HepG2 (cell line): Measurements from ENCODE around the gene MARF1. TPM values are rescaled to one million over a fixed set of nuclear protein-coding genes. Genes with fewer than 3 reads are reported as not detected.

Source experiments
- ATAC-seq: fragments of 200-7000 bp; cut with Tn5 transposase; 3 replicates; pipeline ENCODE4 v1.9.1; 2020; ENCODE audit warnings: mild to moderate bottlenecking, moderate library complexity
- BruUV-seq: library from RNA; stranded (reverse); fragments of 400-500 nt; replicated peaks from 2 replicates; lab custom pipeline; 2021; lab: Mats Ljungman, UMichigan
- CTCF ChIA-PET: fragments of 300-600 bp; formaldehyde crosslinking; extraction: SDS; loops from one replicate; lab custom pipeline; 2021; ENCODE audit warnings: low total read pairs, inconsistent platforms, low intra/inter-chr PET ratio; lab: Yijun Ruan, JAX
- POLR2A ChIA-PET: fragments of 350-600 bp; sonication (Branson Sonifier 250); formaldehyde crosslinking; loops from one replicate; lab custom pipeline; 2020; ENCODE audit warnings: antibody characterized with exemption, inconsistent platforms; lab: Yijun Ruan, JAX
- DNase-seq: peaks from one replicate; pipeline ENCODE4 v3.0.0-alpha.2; 2015; ENCODE audit warnings: low spot score
- FAIRE-seq: peaks from 3 replicates; lab custom pipeline; 2011; peaks lifted over from hg19 to GRCh38; lab: Jason Lieb, UNC
- H2AFZ ChIP-seq: one replicate; pipeline ENCODE4 v1.6.1; 2011; ENCODE audit warnings: low read length, inconsistent platforms
- H3K27ac ChIP-seq: fragments of 300-600 bp; 3 replicates; pipeline ENCODE4 v1.8.0; 2011; ENCODE audit warnings: mixed run types, mild to moderate bottlenecking, mixed read lengths, low read length, inconsistent platforms; ENCODE audit not compliant: insufficient read depth; ENCODE audit errors: extremely low read length
- H3K27me3 ChIP-seq, 2 experiments: fragments of 200-600 bp in 1 of 2; 2 replicates in 1 of 2; 3 replicates in 1 of 2; pipeline versions ENCODE4 v1.6.0 to v1.8.0; 2011; ENCODE audit warnings: low read length in 2 of 2, mild to moderate bottlenecking in 2 of 2, moderate library complexity in 2 of 2, inconsistent platforms in 1 of 2; ENCODE audit not compliant: insufficient read depth in 2 of 2, control insufficient read depth in 1 of 2
- H3K36me3 ChIP-seq, 2 experiments: fragments of 200-600 bp in 1 of 2; replicated peaks in 1 of 2; 2 replicates in 1 of 2; 3 replicates in 1 of 2; pipeline versions ENCODE4 v1.5.1 to v1.8.0; 2011; ENCODE audit warnings: low read length in 2 of 2, inconsistent platforms in 1 of 2; ENCODE audit not compliant: insufficient read depth in 2 of 2, control insufficient read depth in 1 of 2
- H3K4me1 ChIP-seq: 2 replicates; pipeline ENCODE4 v1.5.1; 2012; ENCODE audit warnings: low read length, inconsistent platforms; ENCODE audit not compliant: insufficient read depth
- H3K4me2 ChIP-seq: 2 replicates; pipeline ENCODE4 v1.6.0; 2011; ENCODE audit warnings: low read depth, low read length, inconsistent platforms
- H3K4me3 ChIP-seq, 3 experiments: fragments of 200-600 bp in 1 of 3; sonication (generic), shearing (Covaris generic) in 1 of 3; replicated peaks in 1 of 3; 2 replicates each; pipeline ENCODE4 v1.5.1; 2011 to 2016; ENCODE audit warnings: low read length in 3 of 3, inconsistent platforms in 2 of 3, low read depth in 2 of 3, mild to moderate bottlenecking in 2 of 3, control low read depth in 1 of 3, mixed read lengths in 1 of 3; ENCODE audit not compliant: insufficient read depth in 1 of 3
- H3K79me2 ChIP-seq: one replicate; pipeline ENCODE4 v1.6.1; 2011; ENCODE audit warnings: low read length, inconsistent platforms; ENCODE audit not compliant: insufficient read depth
- H3K9ac ChIP-seq: 2 replicates; pipeline ENCODE4 v1.6.0; 2011; ENCODE audit warnings: mild to moderate bottlenecking, low read depth, low read length, inconsistent platforms; ENCODE audit not compliant: insufficient read depth
- H3K9me3 ChIP-seq: 2 replicates; pipeline ENCODE4 v1.5.1; 2012; ENCODE audit warnings: mild to moderate bottlenecking, low read length
- H4K20me1 ChIP-seq: 2 replicates; pipeline ENCODE4 v1.6.0; 2011; ENCODE audit warnings: inconsistent platforms, mild to moderate bottlenecking, low read length, moderate library complexity; ENCODE audit not compliant: insufficient read depth
- CBX1 ChIP-seq: IDR thresholded peaks from one replicate; pipeline ENCODE4 v1.6.1; 2016; ENCODE audit warnings: antibody characterized with exemption, low read depth
- CCDC6 ChIP-seq: sonication (generic); formaldehyde crosslinking; IDR thresholded peaks from 2 replicates; pipeline ENCODE4 v1.8.1; 2022; ENCODE audit warnings: mild to moderate bottlenecking, missing genetic modification reagents, moderate library complexity
- PCBP2 ChIP-seq: fragments of 200-400 bp; formaldehyde crosslinking; optimal IDR thresholded peaks from 2 replicates; pipeline ENCODE3; 2018; ENCODE audit warnings: low read length, low read depth; ENCODE audit not compliant: poor library complexity, severe bottlenecking
- RBFOX2 ChIP-seq: fragments of 200-400 bp; formaldehyde crosslinking; IDR thresholded peaks from 2 replicates; pipeline ENCODE4 v1.6.1; 2017; ENCODE audit warnings: low read depth, mild to moderate bottlenecking, low read length
- RFX1 ChIP-seq: fragments of 450-650 bp; IDR thresholded peaks from 2 replicates; pipeline ENCODE4 v1.6.1; 2017
- RFXAP ChIP-seq: sonication (generic); formaldehyde crosslinking; IDR thresholded peaks from 2 replicates; pipeline ENCODE4 v1.4.0; 2020; ENCODE audit warnings: missing genetic modification reagents, borderline replicate concordance
- U2AF1 ChIP-seq: fragments of 200-400 bp; formaldehyde crosslinking; optimal IDR thresholded peaks from 2 replicates; pipeline ENCODE3; 2017; ENCODE audit warnings: mild to moderate bottlenecking, low read depth, low read length
- ZKSCAN8 ChIP-seq: IDR thresholded peaks from 2 replicates; pipeline ENCODE4 v1.6.1; 2016; ENCODE audit warnings: borderline replicate concordance, missing genetic modification reagents, missing compliant biosample characterization
- ZNF160 ChIP-seq: sonication (generic); formaldehyde crosslinking; IDR thresholded peaks from 2 replicates; pipeline ENCODE4 v1.8.0; 2022; ENCODE audit warnings: mild to moderate bottlenecking, inconsistent platforms, missing genetic modification reagents
- ZNF17 ChIP-seq: sonication (generic); formaldehyde crosslinking; IDR thresholded peaks from 2 replicates; pipeline ENCODE4 v1.5.0; 2020; ENCODE audit warnings: mild to moderate bottlenecking, missing genetic modification reagents
- ZNF772 ChIP-seq: sonication (generic); formaldehyde crosslinking; IDR thresholded peaks from 2 replicates; pipeline ENCODE4 v1.5.0; 2020; ENCODE audit warnings: mild to moderate bottlenecking, missing genetic modification reagents
- WGBS: methylation state at CpG from one replicate; pipeline ENCODE4 v1.1.6; 2017; ENCODE audit warnings: low lambda C conversion rate; 5-methylcytosine and 5-hydroxymethylcytosine counted together
- in situ Hi-C: cut with HindIII; loops from 2 replicates; pipeline ENCODE4 v1.10.0; 2017; ENCODE audit warnings: low pct_unique_long_range_greater_than_20kb; ENCODE audit not compliant: extremely low pct_ligation_motif_present
- intact Hi-C: fragments of 100-400 bp; cut with micrococcal nuclease; formaldehyde crosslinking; loops from one replicate; pipeline ENCODE4 v1.10.0; 2022; ENCODE audit not compliant: unreplicated experiment
- polyA plus RNA-seq, 8 experiments: library from polyadenylated mRNA; depleted of rRNA in 3 of 8; stranded (reverse) in 7 of 8; unstranded in 1 of 8; fragments of >200 nt; fragmentation: Illumina TruSeq in 4 of 8; extraction: Trizol in 4 of 8; gene quantifications; 2 replicates each; pipeline versions ENCODE4 v1.2.1 to v1.2.3, GENCODE V29; 2011 to 2016; ENCODE audit warnings: low read depth in 4 of 8, missing spikeins in 1 of 8, mixed read lengths in 1 of 8; ENCODE audit not compliant: insufficient read depth in 1 of 8
- total RNA-seq, 5 experiments: library from RNA; depleted of rRNA; stranded (reverse); fragments of >200 nt; fragmentation: Illumina TruSeq; extraction: Trizol; gene quantifications; 2 replicates each; pipeline ENCODE4 v1.2.3, GENCODE V29; 2016; ENCODE audit warnings: low read depth in 1 of 5
- TF ChIP-seq, protein P1 (sequence below): sonication (generic); formaldehyde crosslinking; IDR thresholded peaks from one replicate; pipeline ENCODE4 v1.5.1; 2020; ENCODE audit warnings: mild to moderate bottlenecking, missing genetic modification reagents; ENCODE audit errors: not compliant biosample characterization

The MARF1 gene
- total and polyA plus RNA-seq, 2 of the 13 experiments (the other 11 are each of a cell fraction or from before 2014, with no cell fraction given), result 8.7 to 20.7 TPM

DNA sequence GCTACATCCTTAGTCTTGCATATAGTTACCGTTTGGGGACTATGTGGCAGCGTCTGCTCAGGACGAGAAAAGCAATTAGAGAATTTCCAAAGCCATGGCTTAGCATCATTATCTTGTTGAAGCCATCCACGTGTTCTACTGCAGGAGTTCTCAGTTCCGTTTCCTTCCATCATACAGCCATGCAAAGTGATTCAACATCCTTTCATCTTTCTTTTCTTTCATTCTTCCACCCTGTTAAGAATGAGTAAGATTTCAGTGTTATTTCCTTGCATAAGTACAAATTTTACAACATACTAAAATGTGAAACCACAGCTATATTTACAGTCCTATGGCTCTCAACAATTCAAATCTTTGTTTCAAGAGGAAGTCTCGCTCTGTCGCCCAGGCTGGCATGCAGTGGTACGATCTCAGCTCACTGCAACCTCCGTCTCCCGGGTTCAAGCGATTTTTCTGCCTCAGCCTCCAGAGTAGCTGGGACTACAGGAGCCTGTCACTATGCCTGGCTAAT, 3.8 kb downstream of the MARF1 start:
- intact Hi-C loops (no loop called here), in situ Hi-C loops (no loop called here)
- DNase-seq, result no peak
- 97% methylated on average over 11 of the region's 11 CpGs for WGBS
- no TSS peak for BruUV-seq
- no peak overlapping the region for H2AFZ ChIP-seq
- no peak overlapping the region for H3K4me3 ChIP-seq
- H3K9ac ChIP-seq, result no peak overlapping the region
- CTCF ChIA-PET, result no interaction called here
- H3K9me3 ChIP-seq, result no peaks in the 10 kb centered on the region
- no peaks in the 10 kb centered on the region for H4K20me1 ChIP-seq
- no peaks in the 10 kb centered on the region; a peak in 1 of 5 replicates for H3K27me3 ChIP-seq
- H3K79me2 ChIP-seq, result peaks cover 27% of the 10 kb centered on the region
- H3K4me1 ChIP-seq, result peaks cover 23% of the 10 kb centered on the region
- no peak for FAIRE-seq
- H3K27ac ChIP-seq, result no peak overlapping the region
- no peak for ATAC-seq
- peaks cover 21 to 46% of the 10 kb centered on the region in 2 experiments for H3K36me3 ChIP-seq
- TF ChIP-seq RBFOX2, result 0 out of 2 replicates have a peak, but pooled peaks have one; percentile 4
- TF ChIP-seq ZKSCAN8 (CRISPR knock-in tag), result no peak
- POLR2A ChIA-PET, result no interaction called here
- no peak overlapping the region for H3K4me2 ChIP-seq

- H3K36me3 ChIP-seq, result peaks cover 27 to 67% of the 10 kb centered on the region in 2 experiments
- ATAC-seq, result no peak
- TF ChIP-seq PCBP2, result no peak
- no peak for TF ChIP-seq ZNF160 (CRISPR knock-in tag)
- no peak for TF ChIP-seq RFX1
- no peak for TF ChIP-seq CBX1
- no peak for TF ChIP-seq U2AF1
- TF ChIP-seq CCDC6 (CRISPR knock-in tag), result no peak
- TF ChIP-seq ZNF17 (CRISPR knock-in tag), result no peak
- TF ChIP-seq, protein P1, sequence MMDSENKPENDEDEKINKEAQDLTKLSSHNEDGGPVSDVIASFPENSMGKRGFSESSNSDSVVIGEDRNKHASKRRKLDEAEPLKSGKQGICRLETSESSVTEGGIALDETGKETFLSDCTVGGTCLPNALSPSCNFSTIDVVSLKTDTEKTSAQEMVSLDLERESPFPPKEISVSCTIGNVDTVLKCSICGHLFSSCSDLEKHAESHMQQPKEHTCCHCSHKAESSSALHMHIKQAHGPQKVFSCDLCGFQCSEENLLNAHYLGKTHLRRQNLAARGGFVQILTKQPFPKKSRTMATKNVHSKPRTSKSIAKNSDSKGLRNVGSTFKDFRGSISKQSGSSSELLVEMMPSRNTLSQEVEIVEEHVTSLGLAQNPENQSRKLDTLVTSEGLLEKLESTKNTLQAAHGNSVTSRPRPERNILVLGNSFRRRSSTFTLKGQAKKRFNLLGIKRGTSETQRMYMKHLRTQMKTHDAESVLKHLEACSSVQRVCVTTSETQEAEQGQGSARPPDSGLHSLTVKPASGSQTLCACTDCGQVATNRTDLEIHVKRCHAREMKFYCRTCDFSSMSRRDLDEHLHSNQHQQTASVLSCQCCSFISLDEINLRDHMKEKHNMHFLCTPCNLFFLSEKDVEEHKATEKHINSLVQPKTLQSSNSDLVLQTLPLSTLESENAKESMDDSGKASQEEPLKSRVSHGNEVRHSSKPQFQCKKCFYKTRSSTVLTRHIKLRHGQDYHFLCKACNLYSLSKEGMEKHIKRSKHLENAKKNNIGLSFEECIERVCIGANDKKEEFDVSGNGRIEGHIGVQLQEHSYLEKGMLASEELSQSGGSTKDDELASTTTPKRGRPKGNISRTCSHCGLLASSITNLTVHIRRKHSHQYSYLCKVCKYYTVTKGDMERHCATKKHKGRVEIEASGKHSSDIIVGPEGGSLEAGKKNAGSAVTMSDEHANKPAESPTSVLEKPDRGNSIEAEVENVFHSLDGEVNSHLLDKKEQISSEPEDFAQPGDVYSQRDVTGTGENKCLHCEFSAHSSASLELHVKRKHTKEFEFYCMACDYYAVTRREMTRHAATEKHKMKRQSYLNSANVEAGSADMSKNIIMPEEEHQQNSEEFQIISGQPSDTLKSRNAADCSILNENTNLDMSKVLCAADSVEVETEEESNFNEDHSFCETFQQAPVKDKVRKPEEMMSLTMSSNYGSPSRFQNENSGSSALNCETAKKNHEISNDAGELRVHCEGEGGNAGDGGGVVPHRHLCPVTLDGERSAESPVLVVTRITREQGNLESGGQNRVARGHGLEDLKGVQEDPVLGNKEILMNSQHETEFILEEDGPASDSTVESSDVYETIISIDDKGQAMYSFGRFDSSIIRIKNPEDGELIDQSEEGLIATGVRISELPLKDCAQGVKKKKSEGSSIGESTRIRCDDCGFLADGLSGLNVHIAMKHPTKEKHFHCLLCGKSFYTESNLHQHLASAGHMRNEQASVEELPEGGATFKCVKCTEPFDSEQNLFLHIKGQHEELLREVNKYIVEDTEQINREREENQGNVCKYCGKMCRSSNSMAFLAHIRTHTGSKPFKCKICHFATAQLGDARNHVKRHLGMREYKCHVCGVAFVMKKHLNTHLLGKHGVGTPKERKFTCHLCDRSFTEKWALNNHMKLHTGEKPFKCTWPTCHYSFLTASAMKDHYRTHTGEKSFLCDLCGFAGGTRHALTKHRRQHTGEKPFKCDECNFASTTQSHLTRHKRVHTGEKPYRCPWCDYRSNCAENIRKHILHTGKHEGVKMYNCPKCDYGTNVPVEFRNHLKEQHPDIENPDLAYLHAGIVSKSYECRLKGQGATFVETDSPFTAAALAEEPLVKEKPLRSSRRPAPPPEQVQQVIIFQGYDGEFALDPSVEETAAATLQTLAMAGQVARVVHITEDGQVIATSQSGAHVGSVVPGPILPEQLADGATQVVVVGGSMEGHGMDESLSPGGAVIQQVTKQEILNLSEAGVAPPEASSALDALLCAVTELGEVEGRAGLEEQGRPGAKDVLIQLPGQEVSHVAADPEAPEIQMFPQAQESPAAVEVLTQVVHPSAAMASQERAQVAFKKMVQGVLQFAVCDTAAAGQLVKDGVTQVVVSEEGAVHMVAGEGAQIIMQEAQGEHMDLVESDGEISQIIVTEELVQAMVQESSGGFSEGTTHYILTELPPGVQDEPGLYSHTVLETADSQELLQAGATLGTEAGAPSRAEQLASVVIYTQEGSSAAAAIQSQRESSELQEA (CRISPR knock-in tag), result no peak
- TF ChIP-seq RFXAP (CRISPR knock-in tag), result no peak
- TF ChIP-seq ZNF772 (CRISPR knock-in tag), result no peak
- no TSS peak for BruUV-seq
- no peaks in the 10 kb centered on the region for H3K9me3 ChIP-seq
- H3K4me3 ChIP-seq, result no peak overlapping the region
- H3K4me2 ChIP-seq, result no peak overlapping the region
- CTCF ChIA-PET, result no interaction called here
- intact Hi-C loops (no loop called here), in situ Hi-C loops (no loop called here)
- H3K27me3 ChIP-seq, result no peaks in the 10 kb centered on the region
- H4K20me1 ChIP-seq, result no peaks in the 10 kb centered on the region
- H3K9ac ChIP-seq, result no peak overlapping the region
- H3K27ac ChIP-seq, result no peak overlapping the region
- H2AFZ ChIP-seq, result no peak overlapping the region
- POLR2A ChIA-PET, result no interaction called here
- peaks cover 17% of the 10 kb centered on the region for H3K4me1 ChIP-seq
- no peak for FAIRE-seq
- no peak for DNase-seq
- H3K79me2 ChIP-seq, result peaks cover 18% of the 10 kb centered on the region
Observed at GRCh38 chr16:15636392-15636873, 6.5 kb downstream of the MARF1 start.
